ENCODE results near the gene EPN3. TPM values are rescaled to one million over a fixed set of nuclear protein-coding genes. Genes with fewer than 3 reads are reported as not detected.

EPN3 gene
- total RNA-seq, 4 donors from 2014 or later: 7.3 TPM; not detected in 3

DNA sequence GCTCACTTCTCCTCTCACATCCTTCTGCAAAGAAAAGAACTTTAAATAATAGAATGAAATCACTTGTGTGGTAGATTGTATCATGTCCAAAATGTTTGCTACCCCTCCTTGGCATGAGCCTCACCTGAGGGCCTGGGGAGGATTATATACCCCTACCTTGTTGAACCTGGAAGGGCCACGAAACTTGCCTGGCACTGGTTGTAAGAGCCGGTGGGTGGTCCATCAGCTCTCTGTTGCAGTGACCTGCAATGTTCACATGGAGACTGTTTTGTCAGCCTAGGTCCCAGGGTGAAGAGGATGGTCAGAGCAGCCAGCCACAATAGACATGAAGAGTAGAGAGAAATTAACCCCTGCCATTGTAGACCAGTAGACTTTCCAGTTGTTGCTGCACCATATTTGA, 43.7 kb upstream of the EPN3 start:
- no CpG with 5 or more reads among the region's 2 CpGs for WGBS, 2 donors (ENCODE audit: low coverage in 1 of 2)
- Histone ChIP-seq H3K4me3 (no peak overlapping the region), H3K4me1 (no peaks in the 10 kb centered on the region), H3K36me3 (peaks cover 0 to 42% of the 10 kb centered on the region in 2 donors), H3K27ac (no peak overlapping the region), H3K9me3 (no peaks in the 10 kb centered on the region), H3K27me3 (no peaks in the 10 kb centered on the region)
- no peak for TF ChIP-seq POLR2AphosphoS5 (IDR thresholded peaks at IDR 0.05)
- no peak for TF ChIP-seq POLR2A (IDR thresholded peaks at IDR 0.05)
- TF ChIP-seq, protein P1, sequence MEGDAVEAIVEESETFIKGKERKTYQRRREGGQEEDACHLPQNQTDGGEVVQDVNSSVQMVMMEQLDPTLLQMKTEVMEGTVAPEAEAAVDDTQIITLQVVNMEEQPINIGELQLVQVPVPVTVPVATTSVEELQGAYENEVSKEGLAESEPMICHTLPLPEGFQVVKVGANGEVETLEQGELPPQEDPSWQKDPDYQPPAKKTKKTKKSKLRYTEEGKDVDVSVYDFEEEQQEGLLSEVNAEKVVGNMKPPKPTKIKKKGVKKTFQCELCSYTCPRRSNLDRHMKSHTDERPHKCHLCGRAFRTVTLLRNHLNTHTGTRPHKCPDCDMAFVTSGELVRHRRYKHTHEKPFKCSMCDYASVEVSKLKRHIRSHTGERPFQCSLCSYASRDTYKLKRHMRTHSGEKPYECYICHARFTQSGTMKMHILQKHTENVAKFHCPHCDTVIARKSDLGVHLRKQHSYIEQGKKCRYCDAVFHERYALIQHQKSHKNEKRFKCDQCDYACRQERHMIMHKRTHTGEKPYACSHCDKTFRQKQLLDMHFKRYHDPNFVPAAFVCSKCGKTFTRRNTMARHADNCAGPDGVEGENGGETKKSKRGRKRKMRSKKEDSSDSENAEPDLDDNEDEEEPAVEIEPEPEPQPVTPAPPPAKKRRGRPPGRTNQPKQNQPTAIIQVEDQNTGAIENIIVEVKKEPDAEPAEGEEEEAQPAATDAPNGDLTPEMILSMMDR (IDR thresholded peaks at IDR 0.05): no peak
- TF ChIP-seq EP300 (IDR thresholded peaks at IDR 0.05): no peak
- no peak for ATAC-seq

DNA sequence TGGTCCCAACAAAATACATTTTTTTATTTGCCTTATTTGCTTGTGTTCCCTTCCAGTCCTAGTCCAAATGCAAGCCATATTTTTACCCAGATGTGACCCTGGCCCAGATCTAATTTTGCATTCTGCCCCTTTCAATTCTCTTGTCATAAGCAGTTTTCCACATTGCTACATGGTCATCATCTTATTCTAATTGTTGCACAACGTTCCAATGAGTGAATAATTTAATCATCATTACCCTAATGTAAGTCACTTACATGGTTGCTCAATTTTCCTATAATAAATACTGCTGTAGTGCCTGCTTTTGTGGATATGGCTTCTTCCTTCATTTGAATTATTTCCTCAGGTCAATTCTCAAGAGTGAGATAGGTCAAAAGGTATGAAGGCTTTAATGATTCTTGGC, 41.0 kb upstream of the EPN3 start:
- Histone ChIP-seq H3K36me3 (peaks cover 0 to 16% of the 10 kb centered on the region in 2 donors), H3K4me3 (no peak overlapping the region), H3K27ac (no peak overlapping the region), H3K4me1 (no peaks in the 10 kb centered on the region), H3K27me3 (no peaks in the 10 kb centered on the region), H3K9me3 (no peaks in the 10 kb centered on the region)
- no peak for ATAC-seq
- TF ChIP-seq EP300 (IDR thresholded peaks at IDR 0.05): no peak
- WGBS, 2 donors (ENCODE audit: low coverage in 1 of 2): 35 to 46% methylated on average over 1 of the region's 1 CpG

DNA sequence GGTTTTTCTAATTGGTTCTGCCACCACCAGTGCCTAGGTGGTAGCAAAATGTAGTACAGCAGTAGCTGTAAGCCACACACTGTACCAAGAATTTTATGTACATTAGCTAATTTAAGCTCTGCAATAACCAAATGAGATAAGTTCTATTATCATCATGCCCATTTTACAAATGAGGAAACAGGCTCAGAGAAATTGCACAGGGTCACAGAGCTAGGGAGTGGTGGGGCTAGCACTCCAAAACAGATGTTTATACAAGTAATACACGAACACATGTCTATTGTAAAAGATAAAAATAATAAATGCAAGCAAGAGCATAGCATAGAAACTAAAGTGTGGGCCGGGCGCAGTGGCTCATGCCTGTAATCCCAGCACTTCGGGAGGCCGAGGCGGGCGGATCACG, 40.3 kb upstream of the EPN3 start:
- Histone ChIP-seq H3K36me3 (peaks cover 0 to 10% of the 10 kb centered on the region in 2 donors), H3K4me3 (no peak overlapping the region), H3K27me3 (no peaks in the 10 kb centered on the region), H3K4me1 (no peaks in the 10 kb centered on the region), H3K27ac (no peak overlapping the region), H3K9me3 (no peaks in the 10 kb centered on the region)
- ATAC-seq: no peak
- 74 to 80% methylated on average over 1 to 8 of the region's 8 CpGs for WGBS, 2 donors (ENCODE audit: low coverage in 1 of 2)
- TF ChIP-seq EP300 (IDR thresholded peaks at IDR 0.05): no peak
- TF ChIP-seq, protein P1 (IDR thresholded peaks at IDR 0.05): no peak
- no peak for TF ChIP-seq POLR2AphosphoS5 (IDR thresholded peaks at IDR 0.05)
- no peak for TF ChIP-seq POLR2A (IDR thresholded peaks at IDR 0.05)

DNA sequence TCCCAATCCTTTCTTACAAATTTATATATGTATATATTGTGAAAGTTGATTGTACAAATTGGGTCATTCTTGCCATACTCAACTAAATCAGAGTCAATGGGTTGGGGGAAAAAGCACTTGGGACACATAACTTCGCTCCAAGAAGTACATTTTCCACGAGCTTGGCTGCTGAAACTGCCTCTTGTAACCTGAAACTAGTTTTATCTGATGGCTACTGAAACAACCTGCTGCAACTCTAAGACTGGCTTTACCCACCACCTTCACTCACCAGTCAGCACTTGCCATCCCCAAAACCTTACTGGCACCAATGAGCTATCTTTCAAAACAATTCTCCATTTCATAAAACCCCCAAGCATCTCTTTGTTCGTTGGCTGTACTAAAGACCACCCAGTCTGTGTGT, 38.8 kb upstream of the EPN3 start:
- Histone ChIP-seq H3K9me3 (no peaks in the 10 kb centered on the region), H3K36me3 (no peaks in the 10 kb centered on the region), H3K4me3 (no peak overlapping the region), H3K27ac (no peak overlapping the region), H3K27me3 (no peaks in the 10 kb centered on the region), H3K4me1 (no peaks in the 10 kb centered on the region)
- WGBS, 2 donors (ENCODE audit: low coverage in 1 of 2): 29 to 40% methylated on average over 3 of the region's 3 CpGs
- ATAC-seq: no peak
- TF ChIP-seq POLR2A (IDR thresholded peaks at IDR 0.05) (no peak), EP300 (IDR thresholded peaks at IDR 0.05) (no peak), POLR2AphosphoS5 (IDR thresholded peaks at IDR 0.05) (no peak)
- TF ChIP-seq, protein P1 (IDR thresholded peaks at IDR 0.05): no peak

DNA sequence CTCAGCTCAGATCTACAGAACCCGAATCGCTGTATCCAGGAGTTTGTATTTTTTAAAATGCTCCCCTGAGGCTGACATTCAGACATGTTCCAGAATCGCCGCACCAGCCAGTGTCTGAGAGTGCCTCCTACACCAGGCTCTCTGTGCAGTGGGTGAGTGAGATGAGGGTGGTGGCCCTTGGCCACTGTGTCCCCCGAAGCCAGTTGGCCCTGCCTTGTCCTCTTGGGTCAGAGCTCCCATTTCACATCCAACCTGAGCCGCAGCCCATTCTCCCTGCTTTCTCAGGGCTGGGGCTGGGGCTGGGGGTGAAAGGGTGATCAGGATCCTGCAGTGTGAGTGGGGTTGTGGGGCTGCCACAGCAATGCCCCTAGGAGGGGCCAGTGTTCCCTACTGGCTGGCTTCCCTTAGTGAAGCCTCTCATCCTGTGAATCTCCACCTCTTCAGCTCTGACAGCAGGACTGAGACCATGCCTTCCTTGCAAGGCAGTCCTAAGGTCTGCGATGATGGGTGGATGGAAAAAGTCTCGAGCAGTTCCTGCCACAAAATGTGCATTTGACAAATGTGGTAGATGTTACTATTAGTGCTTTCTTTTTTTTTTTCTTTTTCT, 37.2 kb upstream of the EPN3 start:
- WGBS, 2 donors (ENCODE audit: low coverage in 1 of 2): 83 to 94% methylated on average over 2 to 4 of the region's 8 CpGs
- no peak overlapping the region for H3K4me3 ChIP-seq
- H3K27ac ChIP-seq: no peak overlapping the region
- H3K36me3 ChIP-seq: no peaks in the 10 kb centered on the region
- ATAC-seq: no peak
- H3K4me1 ChIP-seq: no peaks in the 10 kb centered on the region
- H3K27me3 ChIP-seq: no peaks in the 10 kb centered on the region
- no peaks in the 10 kb centered on the region for H3K9me3 ChIP-seq
- no peak for TF ChIP-seq POLR2A (IDR thresholded peaks at IDR 0.05)
- no peak for TF ChIP-seq POLR2AphosphoS5 (IDR thresholded peaks at IDR 0.05)
- no peak for TF ChIP-seq EP300 (IDR thresholded peaks at IDR 0.05)
- TF ChIP-seq, protein P1 (IDR thresholded peaks at IDR 0.05): no peak
